SK-N-SH treated with all-trans-retinoic acid at 6 μM for 48 hours (cell line): Measurements from ENCODE around the gene DPRX.

Experiments used
- ATAC-seq: fragments of 200-7000 bp; cut with Tn5 transposase; 3 replicates; pipeline ENCODE4 v1.9.1; 2020; ENCODE audit warnings: mild to moderate bottlenecking, moderate library complexity
- BACH2 ChIP-seq: fragments of 250-450 bp; sonication (Bioruptor Pico); IDR thresholded peaks from 2 replicates; pipeline ENCODE4 v1.9.0; 2021; ENCODE audit warnings: mild to moderate bottlenecking, borderline replicate concordance
- CSDC2 ChIP-seq: fragments of 250-450 bp; sonication (Bioruptor Pico); IDR thresholded peaks from 2 replicates; pipeline ENCODE4 v1.5.0; 2020; ENCODE audit warnings: mild to moderate bottlenecking, moderate library complexity
- ESRRG ChIP-seq: fragments of 250-450 bp; sonication (Bioruptor Pico); IDR thresholded peaks from 2 replicates; pipeline ENCODE4 v1.6.1; 2021; ENCODE audit warnings: mild to moderate bottlenecking
- GLIS3 ChIP-seq: fragments of 250-450 bp; sonication (Bioruptor Pico); IDR thresholded peaks from 2 replicates; pipeline ENCODE4 v1.5.0; 2020; ENCODE audit warnings: mild to moderate bottlenecking, moderate library complexity
- ISL1 ChIP-seq: fragments of 250-450 bp; sonication (Bioruptor Pico); IDR thresholded peaks from 2 replicates; pipeline ENCODE4 v2.1.2; 2022; ENCODE audit warnings: mild to moderate bottlenecking, moderate library complexity
- OSR1 ChIP-seq: fragments of 250-450 bp; sonication (Bioruptor Pico); IDR thresholded peaks from 2 replicates; pipeline ENCODE4 v1.8.0; 2022; ENCODE audit warnings: moderate library complexity, mild to moderate bottlenecking, inconsistent platforms
- PPARA ChIP-seq: fragments of 250-450 bp; sonication (Bioruptor Pico); IDR thresholded peaks from 2 replicates; pipeline ENCODE4 v1.5.0; 2020; ENCODE audit warnings: mild to moderate bottlenecking, borderline replicate concordance
- RARB ChIP-seq: fragments of 250-450 bp; sonication (Bioruptor Pico); IDR thresholded peaks from 2 replicates; pipeline ENCODE4 v1.8.0; 2021; ENCODE audit warnings: mild to moderate bottlenecking, moderate library complexity
- SNAI2 ChIP-seq: fragments of 250-450 bp; sonication (Bioruptor Pico); IDR thresholded peaks from 2 replicates; pipeline ENCODE4 v1.5.0; 2020; ENCODE audit warnings: mild to moderate bottlenecking, moderate library complexity
- TCF4 ChIP-seq: fragments of 250-450 bp; sonication (Bioruptor Pico); IDR thresholded peaks from 2 replicates; pipeline ENCODE4 v1.8.0; 2021; ENCODE audit warnings: mild to moderate bottlenecking, moderate library complexity, borderline replicate concordance
- TOX ChIP-seq: fragments of 250-450 bp; sonication (Bioruptor Pico); IDR thresholded peaks from 2 replicates; pipeline ENCODE4 v1.8.0; 2021; ENCODE audit warnings: mild to moderate bottlenecking, moderate library complexity, borderline replicate concordance
- ZC3H10 ChIP-seq: fragments of 250-450 bp; sonication (Bioruptor Pico); IDR thresholded peaks from 2 replicates; pipeline ENCODE4 v1.5.1; 2021; ENCODE audit warnings: mild to moderate bottlenecking, moderate library complexity
- ZFP3 ChIP-seq: fragments of 250-450 bp; sonication (Bioruptor Pico); IDR thresholded peaks from 2 replicates; pipeline ENCODE4 v1.5.0; 2020; ENCODE audit warnings: mild to moderate bottlenecking, moderate library complexity
- ZFP30 ChIP-seq: fragments of 450-650 bp; formaldehyde crosslinking; IDR thresholded peaks from 2 replicates; pipeline ENCODE4 v1.5.0; 2022; ENCODE audit warnings: mild to moderate bottlenecking, moderate library complexity
- ZNF565 ChIP-seq: fragments of 450-650 bp; formaldehyde crosslinking; conservative IDR thresholded peaks from 2 replicates; pipeline ENCODE4 v1.5.0; 2020; ENCODE audit warnings: low read depth, mild to moderate bottlenecking, moderate library complexity
- ZNF70 ChIP-seq: fragments of 450-650 bp; formaldehyde crosslinking; IDR thresholded peaks from 2 replicates; pipeline ENCODE4 v1.5.0; 2020; ENCODE audit warnings: mild to moderate bottlenecking, moderate library complexity
- ZNF8 ChIP-seq: fragments of 450-650 bp; formaldehyde crosslinking; IDR thresholded peaks from 2 replicates; pipeline ENCODE4 v1.5.0; 2020; ENCODE audit warnings: mild to moderate bottlenecking, moderate library complexity
- TF ChIP-seq, protein P1 (sequence below): fragments of 250-450 bp; sonication (Bioruptor Pico); IDR thresholded peaks from 2 replicates; pipeline ENCODE4 v1.5.1; 2020; ENCODE audit warnings: low read depth, mild to moderate bottlenecking, moderate library complexity
- TF ChIP-seq, protein P2 (sequence below): fragments of 250-450 bp; sonication (Bioruptor Pico); IDR thresholded peaks from 2 replicates; pipeline ENCODE4 v1.5.0; 2020; ENCODE audit warnings: mild to moderate bottlenecking, moderate library complexity
- TF ChIP-seq, protein P3 (sequence below): fragments of 250-450 bp; sonication (Bioruptor Pico); IDR thresholded peaks from 2 replicates; pipeline ENCODE4 v1.8.0; 2020; ENCODE audit warnings: mild to moderate bottlenecking, moderate library complexity, borderline replicate concordance
- TF ChIP-seq, protein P4 (sequence below): fragments of 250-450 bp; sonication (Bioruptor Pico); IDR thresholded peaks from 2 replicates; pipeline ENCODE4 v1.5.1; 2021; ENCODE audit warnings: mild to moderate bottlenecking, moderate library complexity

The DPRX gene

DNA sequence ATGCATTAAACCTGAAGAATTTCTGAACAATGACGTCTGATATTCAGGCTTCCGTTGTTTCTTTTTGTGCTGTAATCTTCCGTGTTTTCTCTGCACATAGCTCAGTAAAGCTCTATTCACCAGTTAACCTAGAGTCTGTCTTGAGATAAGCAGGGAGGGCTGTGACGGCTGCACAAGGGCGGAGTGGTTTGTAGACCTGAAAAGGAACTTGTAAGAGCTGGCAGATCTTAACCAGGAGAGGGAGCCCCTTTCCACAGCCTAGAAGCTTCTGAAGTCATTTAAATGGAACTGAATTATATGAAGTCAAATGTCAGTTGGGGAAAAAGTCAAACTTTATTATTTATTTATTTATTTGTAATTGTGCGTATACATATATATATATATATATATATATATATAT, 27.5 kb downstream of the DPRX start (continued):
- TF ChIP-seq, protein P1, sequence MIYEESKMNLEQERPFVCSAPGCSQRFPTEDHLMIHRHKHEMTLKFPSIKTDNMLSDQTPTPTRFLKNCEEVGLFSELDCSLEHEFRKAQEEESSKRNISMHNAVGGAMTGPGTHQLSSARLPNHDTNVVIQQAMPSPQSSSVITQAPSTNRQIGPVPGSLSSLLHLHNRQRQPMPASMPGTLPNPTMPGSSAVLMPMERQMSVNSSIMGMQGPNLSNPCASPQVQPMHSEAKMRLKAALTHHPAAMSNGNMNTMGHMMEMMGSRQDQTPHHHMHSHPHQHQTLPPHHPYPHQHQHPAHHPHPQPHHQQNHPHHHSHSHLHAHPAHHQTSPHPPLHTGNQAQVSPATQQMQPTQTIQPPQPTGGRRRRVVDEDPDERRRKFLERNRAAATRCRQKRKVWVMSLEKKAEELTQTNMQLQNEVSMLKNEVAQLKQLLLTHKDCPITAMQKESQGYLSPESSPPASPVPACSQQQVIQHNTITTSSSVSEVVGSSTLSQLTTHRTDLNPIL: no peak
- TF ChIP-seq ZFP3: no peak
- TF ChIP-seq CSDC2 (CRISPR knock-in tag): no peak
- no peak for TF ChIP-seq ZNF70
- TF ChIP-seq BACH2 (CRISPR knock-in tag): no peak
- no peak for TF ChIP-seq SNAI2 (CRISPR knock-in tag)
- no peak for TF ChIP-seq PPARA (CRISPR knock-in tag)
- no peak for TF ChIP-seq ZFP30
- TF ChIP-seq, all 23 proteins: peak for 0

DNA sequence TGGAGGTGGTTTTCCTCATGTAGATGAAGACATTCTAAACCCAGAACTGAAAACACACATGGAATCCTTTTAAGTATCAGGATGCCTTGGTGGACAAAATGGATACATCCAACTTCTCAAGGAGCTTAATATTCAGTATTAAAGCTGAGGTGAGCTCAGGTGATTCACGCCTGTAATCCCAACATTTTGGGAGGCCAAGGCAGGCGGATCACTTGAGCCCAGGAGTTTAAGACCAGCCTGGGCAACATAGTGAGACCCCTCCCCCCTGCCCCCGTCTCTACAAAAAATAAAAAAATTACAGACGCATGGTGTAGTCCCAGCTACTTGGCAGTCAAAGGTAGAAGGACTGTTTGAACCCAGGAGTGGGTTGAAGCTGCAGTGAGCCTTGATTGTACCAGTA, 28.8 kb downstream of the DPRX start:
- ATAC-seq: no peak
- no peak for TF ChIP-seq ZNF8
- TF ChIP-seq PPARA (CRISPR knock-in tag): no peak
- no peak for TF ChIP-seq RARB
- TF ChIP-seq ZFP30: no peak
- no peak for TF ChIP-seq CSDC2 (CRISPR knock-in tag)
- TF ChIP-seq BACH2 (CRISPR knock-in tag): no peak
- no peak for TF ChIP-seq ZNF70
- TF ChIP-seq ZC3H10 (CRISPR knock-in tag): no peak
- no peak for TF ChIP-seq ZNF565 (CRISPR knock-in tag)
- TF ChIP-seq ISL1 (CRISPR knock-in tag): no peak
- TF ChIP-seq, protein P2, sequence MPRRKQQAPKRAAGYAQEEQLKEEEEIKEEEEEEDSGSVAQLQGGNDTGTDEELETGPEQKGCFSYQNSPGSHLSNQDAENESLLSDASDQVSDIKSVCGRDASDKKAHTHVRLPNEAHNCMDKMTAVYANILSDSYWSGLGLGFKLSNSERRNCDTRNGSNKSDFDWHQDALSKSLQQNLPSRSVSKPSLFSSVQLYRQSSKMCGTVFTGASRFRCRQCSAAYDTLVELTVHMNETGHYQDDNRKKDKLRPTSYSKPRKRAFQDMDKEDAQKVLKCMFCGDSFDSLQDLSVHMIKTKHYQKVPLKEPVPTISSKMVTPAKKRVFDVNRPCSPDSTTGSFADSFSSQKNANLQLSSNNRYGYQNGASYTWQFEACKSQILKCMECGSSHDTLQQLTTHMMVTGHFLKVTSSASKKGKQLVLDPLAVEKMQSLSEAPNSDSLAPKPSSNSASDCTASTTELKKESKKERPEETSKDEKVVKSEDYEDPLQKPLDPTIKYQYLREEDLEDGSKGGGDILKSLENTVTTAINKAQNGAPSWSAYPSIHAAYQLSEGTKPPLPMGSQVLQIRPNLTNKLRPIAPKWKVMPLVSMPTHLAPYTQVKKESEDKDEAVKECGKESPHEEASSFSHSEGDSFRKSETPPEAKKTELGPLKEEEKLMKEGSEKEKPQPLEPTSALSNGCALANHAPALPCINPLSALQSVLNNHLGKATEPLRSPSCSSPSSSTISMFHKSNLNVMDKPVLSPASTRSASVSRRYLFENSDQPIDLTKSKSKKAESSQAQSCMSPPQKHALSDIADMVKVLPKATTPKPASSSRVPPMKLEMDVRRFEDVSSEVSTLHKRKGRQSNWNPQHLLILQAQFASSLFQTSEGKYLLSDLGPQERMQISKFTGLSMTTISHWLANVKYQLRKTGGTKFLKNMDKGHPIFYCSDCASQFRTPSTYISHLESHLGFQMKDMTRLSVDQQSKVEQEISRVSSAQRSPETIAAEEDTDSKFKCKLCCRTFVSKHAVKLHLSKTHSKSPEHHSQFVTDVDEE (CRISPR knock-in tag): no peak
- TF ChIP-seq ZFP3: no peak
- TF ChIP-seq, protein P3, sequence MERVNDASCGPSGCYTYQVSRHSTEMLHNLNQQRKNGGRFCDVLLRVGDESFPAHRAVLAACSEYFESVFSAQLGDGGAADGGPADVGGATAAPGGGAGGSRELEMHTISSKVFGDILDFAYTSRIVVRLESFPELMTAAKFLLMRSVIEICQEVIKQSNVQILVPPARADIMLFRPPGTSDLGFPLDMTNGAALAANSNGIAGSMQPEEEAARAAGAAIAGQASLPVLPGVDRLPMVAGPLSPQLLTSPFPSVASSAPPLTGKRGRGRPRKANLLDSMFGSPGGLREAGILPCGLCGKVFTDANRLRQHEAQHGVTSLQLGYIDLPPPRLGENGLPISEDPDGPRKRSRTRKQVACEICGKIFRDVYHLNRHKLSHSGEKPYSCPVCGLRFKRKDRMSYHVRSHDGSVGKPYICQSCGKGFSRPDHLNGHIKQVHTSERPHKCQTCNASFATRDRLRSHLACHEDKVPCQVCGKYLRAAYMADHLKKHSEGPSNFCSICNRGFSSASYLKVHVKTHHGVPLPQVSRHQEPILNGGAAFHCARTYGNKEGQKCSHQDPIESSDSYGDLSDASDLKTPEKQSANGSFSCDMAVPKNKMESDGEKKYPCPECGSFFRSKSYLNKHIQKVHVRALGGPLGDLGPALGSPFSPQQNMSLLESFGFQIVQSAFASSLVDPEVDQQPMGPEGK (CRISPR knock-in tag): no peak
- TF ChIP-seq, protein P4, sequence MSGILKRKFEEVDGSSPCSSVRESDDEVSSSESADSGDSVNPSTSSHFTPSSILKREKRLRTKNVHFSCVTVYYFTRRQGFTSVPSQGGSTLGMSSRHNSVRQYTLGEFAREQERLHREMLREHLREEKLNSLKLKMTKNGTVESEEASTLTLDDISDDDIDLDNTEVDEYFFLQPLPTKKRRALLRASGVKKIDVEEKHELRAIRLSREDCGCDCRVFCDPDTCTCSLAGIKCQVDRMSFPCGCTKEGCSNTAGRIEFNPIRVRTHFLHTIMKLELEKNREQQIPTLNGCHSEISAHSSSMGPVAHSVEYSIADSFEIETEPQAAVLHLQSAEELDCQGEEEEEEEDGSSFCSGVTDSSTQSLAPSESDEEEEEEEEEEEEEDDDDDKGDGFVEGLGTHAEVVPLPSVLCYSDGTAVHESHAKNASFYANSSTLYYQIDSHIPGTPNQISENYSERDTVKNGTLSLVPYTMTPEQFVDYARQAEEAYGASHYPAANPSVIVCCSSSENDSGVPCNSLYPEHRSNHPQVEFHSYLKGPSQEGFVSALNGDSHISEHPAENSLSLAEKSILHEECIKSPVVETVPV: no peak
- no peak for TF ChIP-seq TOX (CRISPR knock-in tag)
- TF ChIP-seq ESRRG (CRISPR knock-in tag): no peak

DNA sequence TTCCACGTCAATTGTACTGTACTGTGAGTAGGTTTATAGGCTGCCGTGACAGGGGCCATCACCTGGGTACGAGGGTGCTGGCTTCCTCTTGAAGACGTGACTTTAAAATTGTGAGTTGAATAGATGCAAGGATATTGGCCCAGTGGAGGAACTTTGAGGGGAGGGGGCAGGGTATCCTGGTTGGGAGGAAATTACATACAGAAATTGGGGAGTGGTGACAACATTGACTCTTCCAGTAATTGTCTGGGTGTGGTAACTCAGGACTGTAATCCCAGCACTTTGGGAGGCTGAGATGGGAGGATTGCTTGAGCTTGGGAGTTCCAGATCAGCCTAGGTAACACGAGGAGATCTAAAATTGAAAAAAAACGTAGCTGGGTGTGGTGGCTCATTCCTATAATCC, 30.4 kb downstream of the DPRX start:
- TF ChIP-seq OSR1 (CRISPR knock-in tag): no peak
- TF ChIP-seq ZC3H10 (CRISPR knock-in tag): no peak
- TF ChIP-seq, protein P4: no peak
- TF ChIP-seq ISL1 (CRISPR knock-in tag): no peak
- TF ChIP-seq, protein P1: no peak
- no peak for TF ChIP-seq ZNF565 (CRISPR knock-in tag)
- TF ChIP-seq TCF4 (CRISPR knock-in tag): no peak
- no peak for TF ChIP-seq PPARA (CRISPR knock-in tag)
- TF ChIP-seq TOX (CRISPR knock-in tag): no peak
- TF ChIP-seq GLIS3 (CRISPR knock-in tag): no peak
- TF ChIP-seq SNAI2 (CRISPR knock-in tag): no peak
- TF ChIP-seq ZNF70: no peak
- no peak for TF ChIP-seq RARB
- TF ChIP-seq ZFP30: no peak
- TF ChIP-seq ZFP3: no peak
- TF ChIP-seq, all 23 proteins: peak for 0
- no peak for ATAC-seq
